AML-193 (cell line): Measurements from ENCODE around the gene OGDH.

Experiments used
- DNase-seq, 2 experiments: peaks; one replicate each; lab custom pipeline; 2025; lab: John Stamatoyannopoulos, UW

Gene OGDH

GRCh38 chr7:44618045-44618444, 11.6 kb downstream of the OGDH start:
- no peak for DNase-seq

GRCh38 chr7:44618753-44619152, 12.3 kb downstream of the OGDH start:
- DNase-seq = no peak

GRCh38 chr7:44621034-44621749, 14.8 kb downstream of the OGDH start:
- no peak for DNase-seq

- DNase-seq = no peak
Observed at GRCh38 chr7:44621750-44622103, 15.3 kb downstream of the OGDH start.

- DNase-seq = no peak
Observed at GRCh38 chr7:44622342-44623151, 16.1 kb downstream of the OGDH start.

- DNase-seq = no peak
Observed at GRCh38 chr7:44624318-44624717, 17.9 kb downstream of the OGDH start.

- no peak for DNase-seq
Observed at GRCh38 chr7:44625526-44626471, 19.4 kb downstream of the OGDH start.

GRCh38 chr7:44626620-44627019, 20.2 kb downstream of the OGDH start:
- no peak for DNase-seq

GRCh38 chr7:44629829-44630522, 23.5 kb downstream of the OGDH start:
- peak; percentile 38 to 44 for DNase-seq

GRCh38 chr7:44630792-44631457, 24.5 kb downstream of the OGDH start:
- DNase-seq = no peak

- peak in 1 of 2 experiments; percentile 18 for DNase-seq
Observed at GRCh38 chr7:44631458-44632115, 25.2 kb downstream of the OGDH start.

GRCh38 chr7:44632196-44632595, 25.8 kb downstream of the OGDH start:
- DNase-seq = no peak

GRCh38 chr7:44633254-44634186, 27.1 kb downstream of the OGDH start:
- peak; percentile 8 to 10 for DNase-seq

- DNase-seq = no peak
Observed at GRCh38 chr7:44634187-44634838, 27.9 kb downstream of the OGDH start.

GRCh38 chr7:44634839-44635591, 28.6 kb downstream of the OGDH start:
- no peak for DNase-seq

- no peak for DNase-seq
Observed at GRCh38 chr7:44636041-44636584, 29.7 kb downstream of the OGDH start.

- DNase-seq = no peak
Observed at GRCh38 chr7:44636926-44637325, 30.5 kb downstream of the OGDH start.
